GM12874 (cell line): Measurements from ENCODE around the gene FXYD3.

Source experiments
- TF ChIP-seq, protein P1 (sequence below): IDR thresholded peaks from 2 replicates; pipeline ENCODE4 v1.5.1; 2011; ENCODE audit warnings: low read depth, mild to moderate bottlenecking, control low read depth, low read length, moderate library complexity; ENCODE audit not compliant: insufficient read depth

Gene FXYD3

DNA sequence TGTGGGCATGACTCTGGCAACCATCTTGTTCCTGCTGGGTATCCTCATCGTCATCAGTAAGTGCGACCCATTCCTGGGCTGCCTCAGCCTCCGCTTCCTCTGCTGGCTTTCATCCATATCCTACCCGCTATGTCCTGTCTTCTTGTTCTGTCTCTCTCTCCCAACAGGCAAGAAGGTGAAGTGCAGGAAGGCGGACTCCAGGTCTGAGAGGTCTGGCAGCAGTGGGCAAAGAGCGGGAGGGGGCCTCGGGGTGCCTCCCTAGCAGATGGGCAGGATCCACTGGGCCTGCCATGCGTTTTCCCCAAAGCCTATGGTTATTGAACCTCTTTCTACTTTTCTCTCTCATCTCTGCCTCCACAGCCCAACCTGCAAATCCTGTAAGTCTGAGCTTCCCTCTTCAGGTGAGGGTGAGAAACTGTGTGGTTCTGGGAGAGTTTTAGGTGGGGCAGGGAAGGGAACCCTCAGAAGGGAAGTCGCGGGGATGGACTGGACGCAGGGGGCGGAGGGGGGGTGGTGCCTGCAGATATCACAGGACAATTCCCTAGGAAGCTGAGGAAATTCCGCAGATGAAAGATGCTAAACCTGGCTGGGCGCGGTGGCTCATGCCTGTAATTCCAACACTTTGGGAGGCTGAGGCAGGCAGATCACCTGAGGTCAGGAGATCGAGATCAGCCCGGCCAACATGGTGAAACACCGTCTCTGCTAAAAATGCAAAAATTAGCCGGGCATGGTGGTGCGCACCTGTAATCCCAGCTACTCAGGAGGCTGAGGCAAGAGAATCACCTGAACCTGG, 35.8 kb downstream of the FXYD3 start:
- TF ChIP-seq, protein P1, sequence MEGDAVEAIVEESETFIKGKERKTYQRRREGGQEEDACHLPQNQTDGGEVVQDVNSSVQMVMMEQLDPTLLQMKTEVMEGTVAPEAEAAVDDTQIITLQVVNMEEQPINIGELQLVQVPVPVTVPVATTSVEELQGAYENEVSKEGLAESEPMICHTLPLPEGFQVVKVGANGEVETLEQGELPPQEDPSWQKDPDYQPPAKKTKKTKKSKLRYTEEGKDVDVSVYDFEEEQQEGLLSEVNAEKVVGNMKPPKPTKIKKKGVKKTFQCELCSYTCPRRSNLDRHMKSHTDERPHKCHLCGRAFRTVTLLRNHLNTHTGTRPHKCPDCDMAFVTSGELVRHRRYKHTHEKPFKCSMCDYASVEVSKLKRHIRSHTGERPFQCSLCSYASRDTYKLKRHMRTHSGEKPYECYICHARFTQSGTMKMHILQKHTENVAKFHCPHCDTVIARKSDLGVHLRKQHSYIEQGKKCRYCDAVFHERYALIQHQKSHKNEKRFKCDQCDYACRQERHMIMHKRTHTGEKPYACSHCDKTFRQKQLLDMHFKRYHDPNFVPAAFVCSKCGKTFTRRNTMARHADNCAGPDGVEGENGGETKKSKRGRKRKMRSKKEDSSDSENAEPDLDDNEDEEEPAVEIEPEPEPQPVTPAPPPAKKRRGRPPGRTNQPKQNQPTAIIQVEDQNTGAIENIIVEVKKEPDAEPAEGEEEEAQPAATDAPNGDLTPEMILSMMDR: no peak

DNA sequence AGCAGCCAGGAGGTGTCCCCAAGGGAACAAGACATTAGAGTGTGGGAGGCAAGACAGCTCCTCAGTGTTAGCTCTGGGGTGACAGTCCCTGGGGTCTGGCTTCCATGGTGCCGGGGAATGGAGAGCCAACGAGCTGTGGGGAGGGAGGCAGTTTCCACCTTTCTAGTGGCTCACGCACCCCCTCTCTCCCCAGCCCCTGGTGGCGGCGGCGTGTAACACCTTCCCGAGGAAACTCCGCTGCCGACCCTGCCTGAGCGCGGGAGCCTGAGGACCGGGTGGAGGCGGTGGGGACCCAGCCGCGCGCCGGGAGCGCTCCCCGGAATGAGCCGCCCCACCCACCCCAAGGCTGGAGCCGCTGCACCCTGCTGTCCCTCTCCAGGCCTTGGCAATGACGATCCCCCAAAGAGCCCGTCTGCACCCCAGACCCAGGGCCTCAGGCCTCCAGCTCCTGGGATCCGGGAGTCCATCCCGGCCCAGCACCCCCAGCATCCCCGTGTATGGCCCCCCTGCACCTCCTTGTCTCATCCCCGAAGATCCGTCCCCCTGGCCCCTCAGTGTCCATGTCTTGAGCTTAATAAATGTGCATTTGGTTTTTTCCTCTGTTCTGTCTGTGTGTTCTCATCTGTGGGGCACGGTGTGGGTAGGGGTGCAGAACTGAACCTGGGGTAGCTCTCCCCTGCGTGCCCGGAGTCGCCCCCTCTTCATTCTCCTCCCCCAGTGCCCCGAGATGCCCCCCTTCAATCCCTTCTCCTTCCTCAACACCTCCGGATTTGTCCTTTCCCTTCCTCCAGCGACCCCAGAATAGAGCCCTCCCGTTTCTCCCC, 38.3 kb downstream of the FXYD3 start:
- TF ChIP-seq, protein P1: peak; percentile 84

DNA sequence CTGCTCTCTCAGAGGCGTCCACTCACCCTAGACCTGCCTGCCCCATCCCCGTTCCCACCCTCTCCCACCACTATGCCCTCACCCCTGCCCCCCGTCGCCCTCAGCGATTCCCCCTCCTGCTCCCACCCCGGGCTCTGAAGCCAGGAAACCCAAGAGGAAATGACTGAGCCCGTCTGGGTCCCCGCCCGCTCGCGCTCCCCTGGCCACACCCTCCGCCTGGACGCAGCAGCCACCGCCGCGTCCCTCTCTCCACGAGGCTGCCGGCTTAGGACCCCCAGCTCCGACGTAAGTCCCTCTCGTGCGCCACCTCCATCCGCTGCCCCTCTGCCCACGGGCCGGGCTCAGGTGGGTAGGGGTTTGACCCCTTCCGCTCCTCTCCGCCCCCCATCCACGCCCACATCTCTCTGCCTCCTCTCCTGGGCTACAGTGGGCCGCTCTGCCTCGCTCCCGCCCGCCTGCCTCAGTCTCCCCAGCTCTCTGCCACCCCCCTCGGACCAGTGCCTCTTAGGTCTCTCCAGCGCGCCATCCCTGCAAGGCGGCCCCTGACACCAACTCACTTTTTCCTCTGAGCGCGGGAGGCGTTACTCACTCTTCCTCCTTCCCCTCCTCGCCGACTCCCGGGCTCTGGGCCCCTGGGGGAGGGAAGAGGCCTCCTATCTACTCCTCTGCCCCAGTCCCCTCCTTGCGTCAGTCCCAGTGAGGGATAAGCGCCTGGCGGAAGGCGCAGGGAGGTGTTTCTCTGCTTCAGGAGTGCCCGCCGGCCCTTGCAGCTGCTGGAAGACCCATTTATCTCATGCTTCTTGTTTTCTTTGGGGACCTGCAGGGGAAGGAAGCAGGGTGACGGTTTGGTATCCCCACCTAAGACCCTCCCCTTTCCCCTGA, 39.1 kb downstream of the FXYD3 start, which contains the start of gene FXYD5:
Gene FXYD5, plus strand, starts transcription at position 211 of the 882 bp plus-strand sequence. CDS start 816 bp downstream, outside the sequence.
- TF ChIP-seq, protein P1: no peak

DNA sequence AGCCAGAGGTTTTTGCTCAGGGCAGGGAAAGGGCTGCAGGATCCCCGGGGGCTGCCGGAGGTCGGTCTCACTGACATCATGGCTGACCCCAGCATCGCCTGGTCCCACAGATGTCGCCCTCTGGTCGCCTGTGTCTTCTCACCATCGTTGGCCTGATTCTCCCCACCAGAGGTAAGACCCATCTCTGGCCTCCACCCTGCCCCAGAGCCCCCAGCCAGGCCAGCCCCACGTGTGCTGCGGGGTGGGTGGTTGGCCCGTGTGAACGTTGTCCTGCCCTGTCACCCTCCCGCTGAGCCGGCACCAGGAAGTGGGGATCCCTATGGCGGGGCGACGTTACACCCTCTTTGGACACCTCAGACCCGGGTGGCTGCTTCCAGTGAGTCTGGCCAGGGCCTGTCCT, 39.8 kb downstream of the FXYD3 start:
- TF ChIP-seq, protein P1: no peak

DNA sequence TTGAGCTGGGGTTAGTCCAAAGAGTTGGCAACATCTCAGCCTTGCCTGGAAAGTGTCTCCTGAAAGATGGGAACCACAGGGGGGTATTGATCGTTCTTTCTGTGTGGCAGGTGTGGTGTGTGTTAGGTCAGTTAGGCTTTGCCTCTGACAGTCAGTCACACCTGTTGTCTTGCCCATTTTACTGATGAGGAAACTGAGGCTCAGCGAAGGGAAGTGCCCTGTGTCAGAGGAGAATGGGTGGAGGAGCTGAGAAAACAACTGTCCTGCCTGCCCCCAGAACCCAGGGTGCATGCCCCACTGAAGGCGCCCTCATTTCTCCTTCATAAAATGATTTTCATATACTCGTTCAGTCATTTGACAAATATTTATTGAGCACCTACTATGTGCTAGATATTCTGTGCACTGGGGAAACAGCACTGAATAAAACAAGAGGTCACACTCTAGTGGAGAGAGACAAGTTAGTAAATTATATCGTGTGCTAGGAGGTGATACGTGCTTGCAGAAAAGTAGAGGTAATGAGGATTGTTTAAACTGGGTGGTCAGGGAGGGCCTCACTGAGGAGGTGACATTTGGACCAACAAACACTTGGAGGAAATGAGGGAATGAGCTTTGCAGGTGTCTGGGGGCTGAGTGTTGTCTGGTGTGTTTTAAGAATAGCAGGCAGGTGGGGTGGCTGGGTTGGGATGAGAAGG, 40.5 kb downstream of the FXYD3 start:
- TF ChIP-seq, protein P1: no peak

DNA sequence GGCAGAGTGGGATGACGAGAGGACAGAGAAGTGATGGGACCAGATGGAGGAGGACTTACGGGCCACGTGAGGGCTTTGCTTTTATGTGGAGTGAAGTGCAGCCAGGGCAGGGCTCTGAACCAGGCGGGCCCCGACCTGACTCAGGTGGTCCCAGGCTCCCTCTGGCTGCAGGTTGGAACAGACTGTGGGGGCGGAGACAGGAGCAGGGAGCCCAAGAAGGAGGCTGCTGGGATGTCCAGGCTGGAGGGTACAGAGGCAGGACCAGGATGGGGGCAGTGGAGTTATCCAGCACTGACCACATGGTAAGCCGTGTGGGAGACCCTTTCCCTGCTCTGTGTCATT, 41.0 kb downstream of the FXYD3 start:
- TF ChIP-seq, protein P1: no peak
